H9 (cell line): Measurements from ENCODE around the gene B4GALT3. TPM values are rescaled to one million over a fixed set of nuclear protein-coding genes. Genes with fewer than 3 reads are reported as not detected.

Experiments
- DNase-seq: peaks from one replicate; pipeline ENCODE4 v3.0.0-alpha.2; 2017
- H2AFZ ChIP-seq: one replicate; pipeline ENCODE4 v1.6.1; 2013; ENCODE audit warnings: mild to moderate bottlenecking, low read length, control low read depth, moderate library complexity
- H2AK5ac ChIP-seq: 2 replicates; pipeline ENCODE4 v1.6.1; 2013; ENCODE audit warnings: low read length, control low read depth, mixed read lengths; ENCODE audit not compliant: insufficient read length
- H2BK120ac ChIP-seq: one replicate; pipeline ENCODE4 v1.6.1; 2013; ENCODE audit warnings: low read depth, mild to moderate bottlenecking, low read length, control low read depth, inconsistent platforms; ENCODE audit not compliant: poor library complexity, severe bottlenecking
- H2BK12ac ChIP-seq: 2 replicates; pipeline ENCODE4 v1.6.1; 2013; ENCODE audit warnings: low read length, control low read depth, mixed read lengths, low read depth; ENCODE audit not compliant: insufficient read length
- H2BK15ac ChIP-seq: 2 replicates; pipeline ENCODE4 v1.6.1; 2013; ENCODE audit warnings: low read depth, low read length, control low read depth
- H2BK20ac ChIP-seq: one replicate; pipeline ENCODE4 v1.6.1; 2013; ENCODE audit warnings: low read depth, mild to moderate bottlenecking, low read length, control low read depth, inconsistent platforms; ENCODE audit not compliant: poor library complexity, severe bottlenecking
- H2BK5ac ChIP-seq: 2 replicates; pipeline ENCODE4 v1.6.1; 2013; ENCODE audit warnings: low read length, control low read depth, mixed read lengths; ENCODE audit not compliant: insufficient read length
- H3K14ac ChIP-seq: 2 replicates; pipeline ENCODE4 v1.6.1; 2013; ENCODE audit warnings: low read length, control low read depth; ENCODE audit not compliant: insufficient read depth
- H3K18ac ChIP-seq: 2 replicates; pipeline ENCODE4 v1.6.1; 2013; ENCODE audit warnings: low read depth, mild to moderate bottlenecking, mixed read lengths, low read length, control low read depth; ENCODE audit not compliant: insufficient read length
- H3K23ac ChIP-seq: 2 replicates; pipeline ENCODE4 v1.6.1; 2013; ENCODE audit warnings: low read length, control low read depth, mixed read lengths, low read depth; ENCODE audit not compliant: insufficient read length
- H3K23me2 ChIP-seq: 2 replicates; pipeline ENCODE4 v1.6.1; 2013; ENCODE audit warnings: low read depth, mild to moderate bottlenecking, mixed read lengths, low read length, control low read depth; ENCODE audit not compliant: insufficient read length, poor library complexity, severe bottlenecking
- H3K27ac ChIP-seq: 2 replicates; pipeline ENCODE4 v1.5.1; 2013; ENCODE audit warnings: low read length, control low read depth, mixed read lengths, low read depth; ENCODE audit not compliant: insufficient read length
- H3K27me3 ChIP-seq: 2 replicates; pipeline ENCODE4 v1.6.1; 2013; ENCODE audit warnings: low read length, control low read depth, inconsistent platforms; ENCODE audit not compliant: insufficient read depth
- H3K4ac ChIP-seq: 2 replicates; pipeline ENCODE4 v1.6.1; 2013; ENCODE audit warnings: low read depth, mild to moderate bottlenecking, control low read depth, inconsistent platforms, low read length, moderate library complexity
- H3K4me1 ChIP-seq: 2 replicates; pipeline ENCODE4 v1.6.1; 2013; ENCODE audit warnings: low read length, control low read depth, inconsistent platforms; ENCODE audit not compliant: insufficient read depth
- H3K4me2 ChIP-seq: 2 replicates; pipeline ENCODE4 v1.6.1; 2013; ENCODE audit warnings: low read length, control low read depth, mixed read lengths; ENCODE audit not compliant: insufficient read length, insufficient read depth
- H3K56ac ChIP-seq: 2 replicates; pipeline ENCODE4 v1.6.1; 2013; ENCODE audit warnings: low read depth, mild to moderate bottlenecking, mixed read lengths, low read length, control low read depth; ENCODE audit not compliant: insufficient read length
- H3K79me1 ChIP-seq: 2 replicates; pipeline ENCODE4 v1.6.1; 2013; ENCODE audit warnings: low read depth, mild to moderate bottlenecking, moderate library complexity, low read length, control low read depth, inconsistent platforms; ENCODE audit not compliant: insufficient read depth, poor library complexity, severe bottlenecking
- H3K79me2 ChIP-seq: 2 replicates; pipeline ENCODE4 v1.6.1; 2013; ENCODE audit warnings: low read length, control low read depth, inconsistent platforms; ENCODE audit not compliant: insufficient read depth
- H3K9ac ChIP-seq: 2 replicates; pipeline ENCODE4 v1.6.1; 2013; ENCODE audit warnings: low read length, control low read depth, mixed read lengths; ENCODE audit not compliant: insufficient read length; ENCODE audit errors: extremely low read depth
- H3K9me3 ChIP-seq: one replicate; pipeline ENCODE4 v1.6.1; 2013; ENCODE audit warnings: low read depth, low read length, inconsistent platforms; ENCODE audit not compliant: control insufficient read depth
- H3T11ph ChIP-seq: one replicate; pipeline ENCODE4 v1.6.1; 2013; ENCODE audit warnings: mild to moderate bottlenecking, low read length, control low read depth, inconsistent platforms
- H4K20me1 ChIP-seq: one replicate; pipeline ENCODE4 v1.6.1; 2013; ENCODE audit not compliant: control insufficient read depth, insufficient read length, insufficient read depth
- H4K5ac ChIP-seq: 2 replicates; pipeline ENCODE4 v1.6.1; 2013; ENCODE audit warnings: low read depth, mild to moderate bottlenecking, mixed read lengths, low read length, control low read depth; ENCODE audit not compliant: insufficient read length
- H4K8ac ChIP-seq: replicated peaks from 2 replicates; pipeline ENCODE4 v1.6.1; 2013; ENCODE audit warnings: low read length, control low read depth, mixed read lengths, low read depth; ENCODE audit not compliant: insufficient read length
- H4K91ac ChIP-seq: 2 replicates; pipeline ENCODE4 v1.6.1; 2013; ENCODE audit warnings: low read depth, mild to moderate bottlenecking, moderate library complexity, mixed read lengths, low read length, control low read depth; ENCODE audit not compliant: insufficient read length
- H3K27ac Mint-ChIP-seq, 3 experiments: 2 replicates in 2 of 3; 3 replicates in 1 of 3; pipeline ENCODE4 v1.8.0; 2020 to 2021; ENCODE audit warnings: mixed read lengths in 3 of 3, mild to moderate bottlenecking in 1 of 3, moderate library complexity in 1 of 3
- H3K27me3 Mint-ChIP-seq: 2 replicates; pipeline ENCODE4 v1.8.0; 2021; ENCODE audit warnings: low read depth, mild to moderate bottlenecking, moderate library complexity, mixed read lengths
- H3K36me3 Mint-ChIP-seq, 3 experiments: 2 replicates in 2 of 3; 3 replicates in 1 of 3; pipeline ENCODE4 v1.8.0; 2020 to 2021; ENCODE audit warnings: low read depth in 3 of 3, mixed read lengths in 3 of 3; ENCODE audit not compliant: insufficient read depth in 1 of 3
- H3K4me1 Mint-ChIP-seq, 2 experiments: 2 replicates each; pipeline ENCODE4 v1.8.0; 2020; ENCODE audit warnings: mixed read lengths in 2 of 2
- H3K4me3 Mint-ChIP-seq, 2 experiments: 2 replicates in 1 of 2; 3 replicates in 1 of 2; pipeline ENCODE4 v1.8.0; 2020 to 2021; ENCODE audit warnings: mild to moderate bottlenecking in 2 of 2, mixed read lengths in 2 of 2, moderate library complexity in 1 of 2
- H3K9me3 Mint-ChIP-seq, 2 experiments: 2 replicates in 1 of 2; 3 replicates in 1 of 2; pipeline ENCODE4 v1.8.0; 2020; ENCODE audit warnings: mild to moderate bottlenecking in 2 of 2, mixed read lengths in 2 of 2, moderate library complexity in 1 of 2
- WGBS: extraction: QIAGEN DNeasy Blood & Tissue Kit; methylation state at CpG from one replicate; pipeline ENCODE4 v1.1.7; 2013; ENCODE audit warnings: missing lambda C conversion rate, low lambda C conversion rate, mixed read lengths; ENCODE audit not compliant: insufficient read length; ENCODE audit errors: extremely low coverage; 5-methylcytosine and 5-hydroxymethylcytosine counted together
- total RNA-seq: library from RNA; stranded (reverse); gene quantifications from 2 replicates; pipeline ENCODE4 v1.2.1, GENCODE V29; 2021
- TF ChIP-seq, protein P1 (sequence below): fragments of 200-600 bp; sonication (generic); conservative IDR thresholded peaks from 3 replicates; pipeline ENCODE4 v1.8.0; 2021; ENCODE audit warnings: antibody characterized with exemption, mild to moderate bottlenecking

Gene B4GALT3
- total RNA-seq, 1 experiment from 2014 or later = 31.8 TPM

DNA sequence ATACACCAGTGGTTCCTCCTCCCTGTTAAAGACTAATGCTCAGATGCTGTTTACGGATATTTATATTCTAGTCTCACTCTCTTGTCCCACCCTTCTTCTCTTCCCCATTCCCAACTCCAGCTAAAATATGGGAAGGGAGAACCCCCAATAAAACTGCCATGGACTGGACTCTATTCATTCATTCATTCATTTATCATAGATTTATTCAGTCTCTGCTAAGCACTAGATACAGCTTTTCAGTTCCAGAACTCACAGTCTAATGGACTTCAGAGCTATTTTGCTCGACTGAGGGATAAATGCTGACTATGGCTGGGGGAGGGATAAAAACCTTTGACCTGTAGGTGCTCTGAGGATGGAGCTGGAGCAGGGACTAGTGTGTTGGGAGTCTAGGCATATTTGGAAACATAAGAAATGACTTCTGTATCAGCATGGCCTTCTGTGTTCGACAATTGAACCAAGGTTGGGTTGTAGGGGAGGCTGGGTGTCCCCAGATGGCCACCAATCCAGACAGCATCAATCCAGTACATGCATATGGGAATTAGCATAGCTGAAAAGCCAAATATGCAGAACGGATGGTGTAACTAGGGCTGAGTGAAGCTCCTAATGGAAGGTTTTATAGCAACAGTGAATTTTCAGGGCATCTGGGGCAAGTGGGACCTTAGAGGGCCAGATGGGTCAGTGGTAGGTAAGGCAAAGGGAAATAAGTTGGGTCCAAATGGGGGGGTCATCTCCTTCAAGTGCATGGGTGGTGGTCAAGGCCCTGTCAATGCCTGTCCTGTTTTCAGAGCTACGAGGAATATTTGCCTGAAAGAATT is 42.0 kb upstream of the B4GALT3 start:
- Mint-ChIP-seq H3K4me1 (peaks cover 17 to 38% of the 10 kb centered on the region in 2 experiments), H3K4me3 (no peak overlapping the region), H3K27me3 (no peaks in the 10 kb centered on the region), H3K27ac (peak overlapping the region in 1 of 3 experiments; percentile 72; a peak in 1 of 7 replicates), H3K9me3 (no peaks in the 10 kb centered on the region), H3K36me3 (peaks cover 3 to 9% (median 7%) of the 10 kb centered on the region in 3 experiments; a peak in 6 of 7 replicates)
- TF ChIP-seq, protein P1, sequence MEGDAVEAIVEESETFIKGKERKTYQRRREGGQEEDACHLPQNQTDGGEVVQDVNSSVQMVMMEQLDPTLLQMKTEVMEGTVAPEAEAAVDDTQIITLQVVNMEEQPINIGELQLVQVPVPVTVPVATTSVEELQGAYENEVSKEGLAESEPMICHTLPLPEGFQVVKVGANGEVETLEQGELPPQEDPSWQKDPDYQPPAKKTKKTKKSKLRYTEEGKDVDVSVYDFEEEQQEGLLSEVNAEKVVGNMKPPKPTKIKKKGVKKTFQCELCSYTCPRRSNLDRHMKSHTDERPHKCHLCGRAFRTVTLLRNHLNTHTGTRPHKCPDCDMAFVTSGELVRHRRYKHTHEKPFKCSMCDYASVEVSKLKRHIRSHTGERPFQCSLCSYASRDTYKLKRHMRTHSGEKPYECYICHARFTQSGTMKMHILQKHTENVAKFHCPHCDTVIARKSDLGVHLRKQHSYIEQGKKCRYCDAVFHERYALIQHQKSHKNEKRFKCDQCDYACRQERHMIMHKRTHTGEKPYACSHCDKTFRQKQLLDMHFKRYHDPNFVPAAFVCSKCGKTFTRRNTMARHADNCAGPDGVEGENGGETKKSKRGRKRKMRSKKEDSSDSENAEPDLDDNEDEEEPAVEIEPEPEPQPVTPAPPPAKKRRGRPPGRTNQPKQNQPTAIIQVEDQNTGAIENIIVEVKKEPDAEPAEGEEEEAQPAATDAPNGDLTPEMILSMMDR = no peak
- Histone ChIP-seq H2BK12ac (no peak overlapping the region), H2BK5ac (no peak overlapping the region), H3K56ac (no peak overlapping the region), H4K5ac (no peak overlapping the region), H3K18ac (no peak overlapping the region), H2BK15ac (no peak overlapping the region), H3K14ac (no peak overlapping the region), H3K27ac (no peak overlapping the region), H3K79me2 (no peaks in the 10 kb centered on the region), H2BK20ac (no peak overlapping the region), H3K79me1 (no peaks in the 10 kb centered on the region), H3K4ac (no peak overlapping the region), H3K23ac (no peak overlapping the region), H3K9me3 (no peaks in the 10 kb centered on the region), H3K4me2 (no peak overlapping the region), H3K9ac (no peak overlapping the region), H4K20me1 (no peaks in the 10 kb centered on the region), H3K23me2 (no peaks in the 10 kb centered on the region), H4K91ac (no peak overlapping the region), H2BK120ac (no peak overlapping the region), H2AFZ (no peak overlapping the region), H2AK5ac (no peak overlapping the region), H3K27me3 (no peaks in the 10 kb centered on the region), H4K8ac (no peak overlapping the region), H3K4me1 (peaks cover 4% of the 10 kb centered on the region; the same call in 1 of the 2 replicates), H3T11ph (no peak overlapping the region)
- no CpG with 5 or more reads among the region's 5 CpGs for WGBS
- DNase-seq = no peak
